PC-9 (cell line): ENCODE results near the gene B3GALT4. TPM values are rescaled to one million over a fixed set of nuclear protein-coding genes. Genes with fewer than 3 reads are reported as not detected.

Experiments
- BruUV-seq: library from RNA; stranded (reverse); fragments of 400-500 nt; replicated peaks from 2 replicates; lab custom pipeline; 2021; lab: Mats Ljungman, UMichigan
- CTCF ChIA-PET: fragments of 300-600 bp; sonication (Branson Sonifier 250); formaldehyde crosslinking; loops from one replicate; lab custom pipeline; 2022; ENCODE audit warnings: antibody characterized with exemption; lab: Charles Lee
- POLR2A ChIA-PET: fragments of 300-600 bp; sonication (Branson Sonifier 250); formaldehyde crosslinking; loops from one replicate; lab custom pipeline; 2022; ENCODE audit warnings: antibody characterized with exemption; ENCODE audit not compliant: unreplicated experiment; lab: Charles Lee
- DNase-seq, 2 experiments: peaks; one replicate each; pipeline versions ENCODE4 v3.0.0 to v3.0.0-alpha.2; 2015 to 2022; ENCODE audit warnings: mixed read lengths in 1 of 2
- H2AFZ ChIP-seq: fragments of 200-600 bp; sonication (generic); 2 replicates; pipeline ENCODE4 v1.8.1; 2017; ENCODE audit warnings: antibody characterized with exemption
- H3F3A ChIP-seq: fragments of 200-600 bp; sonication (generic); 2 replicates; pipeline ENCODE4 v1.8.1; 2017; ENCODE audit warnings: antibody characterized with exemption, mild to moderate bottlenecking, low read depth; ENCODE audit not compliant: insufficient read depth
- H3K27ac ChIP-seq: fragments of 200-600 bp; sonication (generic); 2 replicates; pipeline ENCODE4 v1.6.1; 2016; ENCODE audit warnings: mixed run types
- H3K27me3 ChIP-seq: fragments of 200-600 bp; sonication (generic); 2 replicates; pipeline ENCODE4 v1.6.1; 2016; ENCODE audit warnings: low read depth, mixed run types; ENCODE audit not compliant: insufficient read depth
- H3K36me3 ChIP-seq: fragments of 200-600 bp; sonication (generic); 2 replicates; pipeline ENCODE4 v1.6.1; 2016; ENCODE audit warnings: low read depth, mixed run types
- H3K4me1 ChIP-seq: fragments of 200-600 bp; sonication (generic); replicated peaks from 2 replicates; pipeline ENCODE4 v1.6.1; 2016; ENCODE audit warnings: mixed run types; ENCODE audit not compliant: insufficient read depth
- H3K4me2 ChIP-seq: fragments of 200-600 bp; sonication (generic); 2 replicates; pipeline ENCODE4 v1.6.1; 2017; ENCODE audit warnings: mixed run types
- H3K4me3 ChIP-seq: fragments of 200-600 bp; sonication (generic); 2 replicates; pipeline ENCODE4 v1.6.1; 2016; ENCODE audit warnings: mixed run types
- H3K79me2 ChIP-seq: fragments of 200-600 bp; sonication (generic); 2 replicates; pipeline ENCODE4 v1.6.1; 2017; ENCODE audit warnings: low read depth, mixed run types
- H3K9me2 ChIP-seq: fragments of 200-600 bp; sonication (generic); 2 replicates; pipeline ENCODE4 v1.8.1; 2017; ENCODE audit warnings: mild to moderate bottlenecking; ENCODE audit not compliant: insufficient read depth
- H3K9me3 ChIP-seq: fragments of 200-600 bp; sonication (generic); 2 replicates; pipeline ENCODE4 v1.8.1; 2016; ENCODE audit warnings: low read depth; ENCODE audit not compliant: insufficient read depth
- H4K20me1 ChIP-seq: fragments of 200-600 bp; sonication (generic); 2 replicates; pipeline ENCODE4 v1.8.1; 2017; ENCODE audit not compliant: insufficient read depth
- EZH2 ChIP-seq: fragments of 200-600 bp; sonication (generic); IDR thresholded peaks from 2 replicates; pipeline ENCODE4 v1.8.0; 2017; ENCODE audit warnings: antibody characterized with exemption, low read depth
- intact Hi-C: fragments of 100-400 bp; cut with micrococcal nuclease; formaldehyde crosslinking; loops from one replicate; pipeline ENCODE4 v1.10.0; 2022; ENCODE audit not compliant: unreplicated experiment
- total RNA-seq: library from RNA; stranded (reverse); gene quantifications from 2 replicates; pipeline ENCODE4 v1.2.3, GENCODE V29; 2021
- TF ChIP-seq, protein P1 (sequence below): fragments of 200-600 bp; sonication (generic); conservative IDR thresholded peaks from 2 replicates; pipeline ENCODE4 v1.6.1; 2017; ENCODE audit warnings: mixed run types, antibody characterized with exemption, mild to moderate bottlenecking, moderate library complexity

B3GALT4 gene
- total RNA-seq, 1 experiment from 2014 or later = 10.3 TPM

DNA sequence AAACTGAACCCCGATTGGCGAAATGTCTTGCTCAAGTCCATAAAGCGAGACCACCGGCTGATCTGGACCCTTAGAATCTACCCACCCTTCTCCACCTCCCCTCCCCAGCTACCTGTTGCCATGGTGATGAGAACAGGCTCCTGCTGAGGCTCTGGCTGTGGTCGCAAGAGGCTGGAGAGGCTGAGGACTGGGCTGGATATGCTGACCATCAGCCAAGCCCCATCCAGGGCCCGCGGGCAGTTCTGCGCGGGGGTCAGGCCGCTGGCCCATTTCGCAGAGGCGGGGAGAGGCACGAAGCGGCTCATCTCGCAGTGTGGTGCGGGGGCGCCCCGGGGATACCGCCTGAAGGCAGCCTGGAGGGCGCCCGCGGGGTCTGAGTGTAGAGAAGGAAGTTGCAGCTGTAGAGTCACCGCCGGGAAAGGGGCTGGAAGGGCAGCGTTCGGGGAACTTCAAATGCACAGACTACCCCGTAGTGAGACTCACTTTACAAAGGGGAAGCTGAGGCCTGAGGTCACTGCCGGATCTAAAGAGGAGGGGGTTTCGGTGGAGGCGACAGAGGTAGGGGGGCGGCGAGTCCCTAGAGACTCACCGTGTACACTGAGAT lies 36.3 kb downstream of the B3GALT4 start:
- ChIA-PET CTCF (interaction anchor here (0.6 to 1.5 kb wide), 2 partner anchors 14 to 575 kb away, joined by 4 to 7 read pairs; no protein-coding TSS in a partner anchor), POLR2A (interaction anchor here (0.6 to 1.2 kb wide), 2 partner anchors 14 to 931 kb away, joined by 4 to 6 read pairs; no protein-coding TSS in a partner anchor)
- peaks cover 6% of the 10 kb centered on the region; the same call in 1 of the 2 replicates for H4K20me1 ChIP-seq
- intact Hi-C loops = loop anchor here (2.0 to 10.0 kb wide), 3 partner anchors 14 to 346 kb away; partner anchors contain the start of genes BRD2 and RGL2
- peak overlapping the region; percentile 72 for H3K27ac ChIP-seq
- H3K36me3 ChIP-seq = no peaks in the 10 kb centered on the region
- H3K79me2 ChIP-seq = peaks cover 42% of the 10 kb centered on the region
- DNase-seq = peak in 1 of 2 experiments; percentile 28
- TSS peak; percentile 76 for BruUV-seq
- peak overlapping the region; percentile 89 for H3K4me2 ChIP-seq
- H3K4me1 ChIP-seq = peaks cover 20% of the 10 kb centered on the region
- no peaks in the 10 kb centered on the region for H3K9me3 ChIP-seq
- H3K27me3 ChIP-seq = no peaks in the 10 kb centered on the region
- H3K9me2 ChIP-seq = no peaks in the 10 kb centered on the region
- TF ChIP-seq, protein P1, sequence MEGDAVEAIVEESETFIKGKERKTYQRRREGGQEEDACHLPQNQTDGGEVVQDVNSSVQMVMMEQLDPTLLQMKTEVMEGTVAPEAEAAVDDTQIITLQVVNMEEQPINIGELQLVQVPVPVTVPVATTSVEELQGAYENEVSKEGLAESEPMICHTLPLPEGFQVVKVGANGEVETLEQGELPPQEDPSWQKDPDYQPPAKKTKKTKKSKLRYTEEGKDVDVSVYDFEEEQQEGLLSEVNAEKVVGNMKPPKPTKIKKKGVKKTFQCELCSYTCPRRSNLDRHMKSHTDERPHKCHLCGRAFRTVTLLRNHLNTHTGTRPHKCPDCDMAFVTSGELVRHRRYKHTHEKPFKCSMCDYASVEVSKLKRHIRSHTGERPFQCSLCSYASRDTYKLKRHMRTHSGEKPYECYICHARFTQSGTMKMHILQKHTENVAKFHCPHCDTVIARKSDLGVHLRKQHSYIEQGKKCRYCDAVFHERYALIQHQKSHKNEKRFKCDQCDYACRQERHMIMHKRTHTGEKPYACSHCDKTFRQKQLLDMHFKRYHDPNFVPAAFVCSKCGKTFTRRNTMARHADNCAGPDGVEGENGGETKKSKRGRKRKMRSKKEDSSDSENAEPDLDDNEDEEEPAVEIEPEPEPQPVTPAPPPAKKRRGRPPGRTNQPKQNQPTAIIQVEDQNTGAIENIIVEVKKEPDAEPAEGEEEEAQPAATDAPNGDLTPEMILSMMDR = no peak
- no peak for TF ChIP-seq EZH2
- peak overlapping the region; percentile 81 for H2AFZ ChIP-seq
- peak overlapping the region; percentile 81 for H3K4me3 ChIP-seq
- peaks cover 29% of the 10 kb centered on the region for H3F3A ChIP-seq

DNA sequence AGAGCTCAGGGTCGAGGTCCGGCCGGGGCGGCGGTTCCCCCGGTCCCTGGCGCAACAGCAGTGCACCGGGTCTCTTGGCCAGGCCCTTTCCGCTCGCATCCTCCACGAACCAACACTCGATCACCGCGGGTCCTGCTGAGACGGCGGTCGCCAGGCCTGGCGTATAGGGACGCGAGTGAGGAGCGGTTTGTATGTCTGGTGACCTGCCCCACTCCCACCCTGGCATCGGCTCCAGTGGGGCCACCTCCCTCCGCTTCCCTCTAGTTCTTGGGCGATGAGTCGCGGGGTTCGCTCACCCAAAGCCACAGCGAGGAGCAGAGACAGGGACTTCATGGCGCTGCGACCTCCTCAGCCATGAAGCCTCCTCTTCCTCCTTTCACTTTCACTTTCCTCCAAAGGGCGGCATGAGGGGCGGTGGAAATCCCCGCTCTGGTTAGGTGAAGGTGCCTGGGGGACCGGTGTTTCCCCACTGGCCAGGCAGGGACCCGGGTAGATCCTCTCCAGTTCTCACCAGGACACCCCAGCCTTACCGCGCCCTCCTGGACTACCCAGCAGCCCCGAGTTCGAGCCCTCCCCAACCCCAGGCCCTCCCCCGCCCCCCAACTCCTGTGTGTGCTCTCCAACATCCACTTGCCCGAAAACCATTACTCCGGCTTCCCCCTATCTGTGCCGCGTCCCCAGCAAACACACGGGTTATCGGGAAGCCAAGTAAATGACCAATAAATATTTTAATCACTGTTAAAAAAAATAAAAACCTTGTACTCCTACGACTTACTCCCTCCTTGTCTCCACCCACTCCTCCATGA lies 37.0 kb downstream of the B3GALT4 start, which contains the start of gene TAPBP:
Gene TAPBP, minus strand, starts transcription at position 370 of the 806 bp plus-strand sequence. Its CDS starts 37 bp downstream, at position 333.
- Histone ChIP-seq H3K27me3 (no peaks in the 10 kb centered on the region), H3K9me3 (no peaks in the 10 kb centered on the region), H3K4me1 (peaks cover 27% of the 10 kb centered on the region), H4K20me1 (peaks cover 6% of the 10 kb centered on the region; the same call in 1 of the 2 replicates), H3K4me3 (peak within 1 kb of the TSS; percentile 81), H2AFZ (peak within 1 kb of the TSS; percentile 81), H3F3A (peaks cover 36% of the 10 kb centered on the region), H3K4me2 (peak within 1 kb of the TSS; percentile 89), H3K27ac (peak within 1 kb of the TSS; percentile 72), H3K36me3 (no peaks in the 10 kb centered on the region), H3K79me2 (peaks cover 42% of the 10 kb centered on the region), H3K9me2 (no peaks in the 10 kb centered on the region)
- CTCF ChIA-PET = no interaction called here
- intact Hi-C loops = loop anchor here (1.0 to 10.0 kb wide), 4 partner anchors 15 to 347 kb away; partner anchors contain the start of genes BRD2, KIFC1 and RGL2
- peak; percentile 54 to 60 for DNase-seq
- BruUV-seq = no TSS peak
- POLR2A ChIA-PET = interaction anchor here (0.6 kb wide), 1 partner anchor 931 kb away, joined by 4 read pairs; no protein-coding TSS in a partner anchor
- TF ChIP-seq EZH2 = no peak
- TF ChIP-seq, protein P1 = no peak

DNA sequence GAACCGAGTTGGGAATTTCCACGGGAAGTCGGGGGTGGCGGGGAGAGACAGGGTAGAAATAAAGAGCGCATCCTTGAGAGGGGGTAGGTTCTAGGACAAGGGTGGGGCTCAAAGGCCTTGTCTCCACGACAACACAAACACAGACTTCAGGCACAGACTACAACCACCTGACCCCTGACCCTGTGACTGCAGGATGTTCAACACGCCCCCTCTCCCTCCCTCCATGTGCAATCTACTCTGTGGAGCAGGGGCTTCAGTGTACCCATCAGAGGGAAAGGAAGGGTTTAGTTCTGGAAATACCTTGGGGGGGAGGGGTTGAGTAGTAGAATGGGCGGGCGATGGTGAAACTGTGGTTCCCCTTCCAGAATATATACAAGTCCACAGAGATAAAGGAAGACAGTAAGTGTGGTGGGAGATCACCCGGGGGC lies 37.6 kb downstream of the B3GALT4 start:
- Histone ChIP-seq H3K4me1 (peaks cover 33% of the 10 kb centered on the region), H3K9me2 (no peaks in the 10 kb centered on the region), H3K9me3 (no peaks in the 10 kb centered on the region), H2AFZ (peak overlapping the region; percentile 81; the same call in 1 of the 2 replicates), H4K20me1 (peaks cover 6% of the 10 kb centered on the region; the same call in 1 of the 2 replicates), H3K4me2 (peak overlapping the region; percentile 89), H3K36me3 (0 out of 2 replicates have a peak, but pooled peaks cover 4% of the 10 kb centered on the region), H3K79me2 (peaks cover 46% of the 10 kb centered on the region), H3K4me3 (peak overlapping the region; percentile 81), H3F3A (peaks cover 40% of the 10 kb centered on the region), H3K27me3 (no peaks in the 10 kb centered on the region), H3K27ac (peak overlapping the region; percentile 72)
- TF ChIP-seq, protein P1 = no peak
- no peak for TF ChIP-seq EZH2
- ChIA-PET CTCF (no interaction called here), POLR2A (no interaction called here)
- peak; percentile 41 to 58 for DNase-seq
- intact Hi-C loops = loop anchor here (1.0 to 10.0 kb wide), 3 partner anchors 77 to 347 kb away; partner anchors contain the start of genes BRD2 and KIFC1
- BruUV-seq = no TSS peak
